ENCODE data around the gene CSTPP1. TPM values are rescaled to one million over a fixed set of nuclear protein-coding genes. Genes with fewer than 3 reads are reported as not detected.
A peak's percentile ranks its signal among the peaks of the same experiment; 100 is the strongest.
"Not testable (repeated sequence)": the region's sequence is repeated elsewhere in the genome, so short reads cannot be mapped to it uniquely, and the experiment has no call there.

Gene CSTPP1
- total and polyA plus RNA-seq, 3 donors from 2014 or later: 39.0 to 70.0 (median 44.9) TPM

- no peaks in the 10 kb centered on the region for H3K36me3 ChIP-seq (ENCODE audit: low read depth, missing control alignments)
- no peak overlapping the region for H3K27ac ChIP-seq
- H3K27me3 ChIP-seq: no peaks in the 10 kb centered on the region
- H3K9me3 ChIP-seq: no peaks in the 10 kb centered on the region
- WGBS, 2 donors: 43 to 78% methylated on average over 3 of the region's 3 CpGs
- TF ChIP-seq, protein P1, sequence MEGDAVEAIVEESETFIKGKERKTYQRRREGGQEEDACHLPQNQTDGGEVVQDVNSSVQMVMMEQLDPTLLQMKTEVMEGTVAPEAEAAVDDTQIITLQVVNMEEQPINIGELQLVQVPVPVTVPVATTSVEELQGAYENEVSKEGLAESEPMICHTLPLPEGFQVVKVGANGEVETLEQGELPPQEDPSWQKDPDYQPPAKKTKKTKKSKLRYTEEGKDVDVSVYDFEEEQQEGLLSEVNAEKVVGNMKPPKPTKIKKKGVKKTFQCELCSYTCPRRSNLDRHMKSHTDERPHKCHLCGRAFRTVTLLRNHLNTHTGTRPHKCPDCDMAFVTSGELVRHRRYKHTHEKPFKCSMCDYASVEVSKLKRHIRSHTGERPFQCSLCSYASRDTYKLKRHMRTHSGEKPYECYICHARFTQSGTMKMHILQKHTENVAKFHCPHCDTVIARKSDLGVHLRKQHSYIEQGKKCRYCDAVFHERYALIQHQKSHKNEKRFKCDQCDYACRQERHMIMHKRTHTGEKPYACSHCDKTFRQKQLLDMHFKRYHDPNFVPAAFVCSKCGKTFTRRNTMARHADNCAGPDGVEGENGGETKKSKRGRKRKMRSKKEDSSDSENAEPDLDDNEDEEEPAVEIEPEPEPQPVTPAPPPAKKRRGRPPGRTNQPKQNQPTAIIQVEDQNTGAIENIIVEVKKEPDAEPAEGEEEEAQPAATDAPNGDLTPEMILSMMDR (IDR thresholded peaks at IDR 0.05): no peak
- TF ChIP-seq POLR2A (IDR thresholded peaks at IDR 0.05): no peak
- peak; percentile 21 for DNase-seq
- no peaks in the 10 kb centered on the region for H3K4me1 ChIP-seq
- no peak overlapping the region for H3K4me3 ChIP-seq
- intact Hi-C loops (cut with DNase I; ENCODE audit: low total_unique reads): no loop called here
Observed at GRCh38 chr11:47087801-47088200, 151.2 kb downstream of the CSTPP1 start.

DNA sequence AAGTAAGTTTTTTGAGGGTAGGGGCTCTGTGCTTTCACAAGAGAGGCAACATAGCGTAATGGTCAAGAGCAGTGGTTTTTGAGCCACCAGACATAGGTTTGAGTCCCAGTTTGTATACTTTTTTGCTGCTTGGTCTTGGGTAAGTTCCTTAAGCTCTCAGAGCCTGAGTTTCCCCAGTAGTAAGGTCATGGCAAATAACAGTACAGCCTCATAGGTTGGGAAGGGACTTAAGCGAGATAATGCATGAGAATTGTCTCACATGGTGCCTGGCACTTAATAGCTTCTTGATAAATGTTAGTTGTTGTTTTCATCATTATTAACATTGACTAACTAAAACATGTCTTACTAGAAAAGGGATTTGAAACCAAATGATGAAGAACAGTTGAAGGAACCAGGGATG lies 157.0 kb downstream of the CSTPP1 start:
- Histone ChIP-seq H3K27me3 (no peaks in the 10 kb centered on the region), H3K4me3 (no peak overlapping the region), H3K4me1 (no peaks in the 10 kb centered on the region), H3K36me3 (ENCODE audit: low read depth, missing control alignments) (no peaks in the 10 kb centered on the region), H3K9me3 (no peaks in the 10 kb centered on the region), H3K27ac (no peak overlapping the region)
- TF ChIP-seq POLR2A (IDR thresholded peaks at IDR 0.05): no peak
- TF ChIP-seq, protein P1 (IDR thresholded peaks at IDR 0.05): no peak
- intact Hi-C loops (cut with DNase I; ENCODE audit: low total_unique reads): no loop called here
- WGBS, 2 donors: 93 to 98% methylated on average over 2 of the region's 2 CpGs
- no peak for DNase-seq

DNA sequence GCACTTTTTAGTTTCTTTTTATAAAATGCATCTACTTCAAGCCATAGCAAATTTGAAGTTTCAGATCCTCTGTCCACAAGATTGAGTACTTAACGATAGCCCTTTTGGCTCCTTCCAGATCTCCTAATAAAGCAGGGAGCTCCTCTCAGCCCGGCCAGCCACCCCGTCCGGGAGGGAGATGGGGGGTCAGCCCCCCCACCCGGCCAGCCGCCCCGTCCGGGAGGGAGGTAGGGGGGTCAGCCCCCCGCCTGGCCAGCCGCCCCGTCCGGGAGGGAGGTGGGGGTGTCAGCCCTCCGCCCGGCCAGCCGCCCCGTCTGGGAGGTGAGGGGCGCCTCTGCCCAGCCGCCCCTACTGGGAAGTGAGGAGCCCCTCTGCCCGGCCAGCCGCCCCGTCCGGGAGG lies 160.3 kb downstream of the CSTPP1 start:
- DNase-seq; H3K4me3 ChIP-seq; H3K9me3 ChIP-seq; H3K4me1 ChIP-seq; H3K27ac ChIP-seq; intact Hi-C loops (cut with DNase I; ENCODE audit: low total_unique reads); H3K36me3 ChIP-seq (ENCODE audit: low read depth, missing control alignments); H3K27me3 ChIP-seq: not testable (repeated sequence)
- 28 to 31% methylated on average over 8 of the region's 22 CpGs for WGBS, 2 donors

- intact Hi-C loops (cut with DNase I; ENCODE audit: low total_unique reads); H3K4me3 ChIP-seq; H3K36me3 ChIP-seq (ENCODE audit: low read depth, missing control alignments); H3K9me3 ChIP-seq; H3K4me1 ChIP-seq; H3K27me3 ChIP-seq; DNase-seq; H3K27ac ChIP-seq: not testable (repeated sequence)
- 88 to 93% methylated on average over 3 of the region's 3 CpGs for WGBS, 2 donors
Observed at GRCh38 chr11:47098223-47098622, 161.7 kb downstream of the CSTPP1 start.

GRCh38 chr11:47099214-47099917 lies 162.8 kb downstream of the CSTPP1 start:
- TF ChIP-seq POLR2A (IDR thresholded peaks at IDR 0.05): no peak
- TF ChIP-seq, protein P1 (IDR thresholded peaks at IDR 0.05): no peak
- Histone ChIP-seq H3K27ac (no peak overlapping the region), H3K36me3 (ENCODE audit: low read depth, missing control alignments) (no peaks in the 10 kb centered on the region), H3K4me3 (no peak overlapping the region), H3K9me3 (no peaks in the 10 kb centered on the region), H3K4me1 (no peaks in the 10 kb centered on the region), H3K27me3 (no peaks in the 10 kb centered on the region)
- no peak for DNase-seq
- 90 to 91% methylated on average over 3 of the region's 3 CpGs for WGBS, 2 donors
- intact Hi-C loops (cut with DNase I; ENCODE audit: low total_unique reads): no loop called here

DNA sequence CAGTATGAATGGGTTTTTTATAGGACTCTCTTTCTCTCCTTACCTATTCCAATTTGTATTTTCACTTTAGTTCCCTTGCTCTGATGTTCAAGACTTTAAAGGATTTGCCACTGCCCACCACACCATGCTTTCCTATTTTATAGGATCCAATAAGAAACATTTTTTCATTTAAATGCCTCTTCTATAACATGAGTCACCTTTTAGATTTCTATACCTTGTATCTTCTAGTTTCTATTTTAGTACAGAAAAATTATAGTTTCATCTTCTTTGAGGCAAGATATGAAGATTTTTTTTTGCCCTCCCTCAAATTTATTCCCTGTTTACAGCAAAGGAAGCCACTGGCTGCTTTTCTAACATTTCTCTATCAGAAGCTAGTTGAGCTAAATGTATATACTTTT lies 163.4 kb downstream of the CSTPP1 start:
- DNase-seq: no peak
- H3K27me3 ChIP-seq: no peaks in the 10 kb centered on the region
- intact Hi-C loops (cut with DNase I; ENCODE audit: low total_unique reads): no loop called here
- no peaks in the 10 kb centered on the region for H3K9me3 ChIP-seq
- no peaks in the 10 kb centered on the region for H3K4me1 ChIP-seq
- H3K27ac ChIP-seq: no peak overlapping the region
- TF ChIP-seq, protein P1 (IDR thresholded peaks at IDR 0.05): no peak
- no peak overlapping the region for H3K4me3 ChIP-seq
- no peaks in the 10 kb centered on the region for H3K36me3 ChIP-seq (ENCODE audit: low read depth, missing control alignments)
